BLaER1 treated with 17β-estradiol and CSF1 and Interleukin-3, amounts not matched to agents 10 nM and 100 nM (cell line): ENCODE data around the gene URI1.

Source experiments
- H3K27ac ChIP-seq, 11 experiments: shearing (Covaris generic); formaldehyde crosslinking; 2 replicates each; pipeline ENCODE4 v1.8.1; 2022
- H3K27me3 ChIP-seq, 11 experiments: shearing (Covaris generic); formaldehyde crosslinking; 2 replicates each; pipeline ENCODE4 v1.8.1; 2022
- H3K36me3 ChIP-seq, 11 experiments: shearing (Covaris generic); formaldehyde crosslinking; 2 replicates each; pipeline ENCODE4 v1.8.1; 2022
- H3K4me1 ChIP-seq, 10 experiments: shearing (Covaris generic); formaldehyde crosslinking; 2 replicates each; pipeline ENCODE4 v1.8.1; 2022
- H3K4me2 ChIP-seq, 11 experiments: shearing (Covaris generic); formaldehyde crosslinking; 2 replicates each; pipeline ENCODE4 v1.8.1; 2022
- H3K4me3 ChIP-seq, 10 experiments: shearing (Covaris generic); formaldehyde crosslinking; 2 replicates each; pipeline ENCODE4 v1.8.1; 2022
- H3K9ac ChIP-seq, 11 experiments: shearing (Covaris generic); formaldehyde crosslinking; 2 replicates each; pipeline ENCODE4 v1.8.1; 2022
- H3K9me3 ChIP-seq, 11 experiments: shearing (Covaris generic); formaldehyde crosslinking; replicated peaks in 1 of 11; 2 replicates each; pipeline ENCODE4 v1.8.1; 2022
- H4K20me1 ChIP-seq, 11 experiments: shearing (Covaris generic); formaldehyde crosslinking; 2 replicates each; pipeline ENCODE4 v1.8.1; 2022
- Cebpa-rat ChIP-seq, 11 experiments: shearing (Covaris generic); IDR thresholded peaks; 2 replicates each; pipeline ENCODE4 v1.8.1; 2022

Gene URI1

GRCh38 chr19:30008169-30008568 lies 66.1 kb downstream of the URI1 start:
- no peak overlapping the region for H3K4me3 ChIP-seq
- no peaks in the 10 kb centered on the region for H3K9me3 ChIP-seq
- H3K27me3 ChIP-seq = no peaks in the 10 kb centered on the region
- H3K36me3 ChIP-seq = peaks cover 54 to 99% (median 82%) of the 10 kb centered on the region in 11 experiments
- no peak overlapping the region for H3K4me2 ChIP-seq
- no peak overlapping the region for H3K27ac ChIP-seq
- H3K9ac ChIP-seq = no peak overlapping the region
- peaks cover 0 to 11% (median 4%) of the 10 kb centered on the region in 10 experiments; a peak in 9 of 20 replicates for H3K4me1 ChIP-seq
- no peak for TF ChIP-seq Cebpa-rat (IDR thresholded peaks at IDR 0.05)
- H4K20me1 ChIP-seq = peaks cover 0 to 35% (median 2%) of the 10 kb centered on the region in 11 experiments; a peak in 9 of 22 replicates

- H3K27ac ChIP-seq = no peak overlapping the region
- no peak overlapping the region for H3K4me3 ChIP-seq
- no peak overlapping the region for H3K4me2 ChIP-seq
- peaks cover 0 to 11% (median 4%) of the 10 kb centered on the region in 10 experiments; a peak in 9 of 20 replicates for H3K4me1 ChIP-seq
- peaks cover 58 to 100% (median 83%) of the 10 kb centered on the region in 11 experiments for H3K36me3 ChIP-seq
- no peaks in the 10 kb centered on the region for H3K9me3 ChIP-seq
- no peak overlapping the region for H3K9ac ChIP-seq
- no peaks in the 10 kb centered on the region for H3K27me3 ChIP-seq
- H4K20me1 ChIP-seq = peaks cover 0 to 28% (median 0%) of the 10 kb centered on the region in 11 experiments; a peak in 7 of 22 replicates
- TF ChIP-seq Cebpa-rat (IDR thresholded peaks at IDR 0.05) = no peak
Measured at GRCh38 chr19:30009013-30009412, 67.0 kb downstream of the URI1 start.

- Histone ChIP-seq H3K4me3 (no peak overlapping the region), H3K4me1 (peaks cover 0 to 8% (median 2%) of the 10 kb centered on the region in 10 experiments; a peak in 15 of 20 replicates), H3K27ac (no peak overlapping the region), H3K36me3 (peaks cover 54 to 100% (median 80%) of the 10 kb centered on the region in 11 experiments), H4K20me1 (peaks cover 0 to 10% (median 0%) of the 10 kb centered on the region in 11 experiments; a peak in 6 of 22 replicates), H3K9me3 (no peaks in the 10 kb centered on the region), H3K4me2 (no peak overlapping the region), H3K27me3 (no peaks in the 10 kb centered on the region), H3K9ac (no peak overlapping the region)
- TF ChIP-seq Cebpa-rat (IDR thresholded peaks at IDR 0.05) = no peak
Measured at GRCh38 chr19:30011051-30011578, 69.1 kb downstream of the URI1 start.

DNA sequence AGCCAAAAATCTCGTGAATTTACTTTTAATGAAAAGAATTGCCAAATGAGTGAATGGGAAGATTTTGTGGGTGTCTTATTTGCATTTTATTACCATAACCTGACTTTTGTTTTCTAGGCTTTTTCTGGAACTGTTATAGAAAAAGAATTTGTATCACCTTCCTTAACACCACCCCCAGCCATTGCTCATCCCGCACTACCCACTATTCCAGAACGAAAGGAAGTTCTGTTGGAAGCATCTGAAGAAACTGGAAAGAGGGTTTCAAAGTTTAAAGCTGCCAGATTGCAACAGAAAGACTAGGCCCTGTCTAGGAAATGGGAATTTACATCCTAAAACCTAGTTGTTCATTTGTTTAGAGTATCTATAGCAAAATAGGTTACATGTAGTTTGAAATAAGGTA lies 72.7 kb downstream of the URI1 start:
- Histone ChIP-seq H3K4me2 (no peak overlapping the region), H4K20me1 (peaks cover 0 to 4% (median 0%) of the 10 kb centered on the region in 11 experiments; a peak in 4 of 22 replicates), H3K9me3 (no peaks in the 10 kb centered on the region), H3K36me3 (peaks cover 40 to 89% (median 71%) of the 10 kb centered on the region in 11 experiments), H3K9ac (no peak overlapping the region), H3K4me3 (no peak overlapping the region), H3K4me1 (peaks cover 0 to 18% (median 14%) of the 10 kb centered on the region in 10 experiments; a peak in 15 of 20 replicates), H3K27me3 (no peaks in the 10 kb centered on the region), H3K27ac (no peak overlapping the region)
- TF ChIP-seq Cebpa-rat (IDR thresholded peaks at IDR 0.05) = no peak

DNA sequence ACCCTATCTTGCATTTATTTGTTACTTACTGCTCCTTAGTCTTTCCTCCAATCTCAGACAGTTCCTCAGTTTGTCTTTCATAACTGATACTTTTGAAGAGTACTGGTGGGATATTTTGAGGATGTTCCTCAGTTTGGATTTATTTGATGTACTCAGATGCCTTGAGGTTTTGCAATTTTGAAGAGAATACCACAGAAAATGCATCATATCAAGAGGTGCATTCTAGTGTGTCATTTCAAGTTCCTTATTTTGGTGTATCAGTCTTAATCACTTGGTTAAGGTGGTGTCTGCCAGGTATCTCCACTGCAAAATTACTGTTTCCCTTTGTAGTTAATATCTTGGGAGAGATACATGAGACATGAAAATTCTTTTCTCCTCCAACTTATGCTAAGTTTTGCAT lies 75.1 kb downstream of the URI1 start:
- Histone ChIP-seq H3K27me3 (no peaks in the 10 kb centered on the region), H3K9me3 (peaks cover 0 to 12% (median 4%) of the 10 kb centered on the region in 11 experiments; a peak in 18 of 22 replicates), H3K27ac (0 out of 22 replicates have a peak overlapping the region, but pooled peaks of 2 of the 11 experiments have one; percentile 18 to 19), H3K4me1 (peaks cover 0 to 18% (median 14%) of the 10 kb centered on the region in 10 experiments; a peak in 15 of 20 replicates), H3K4me2 (peak overlapping the region in 8 of 11 experiments; percentile 3 to 53 (median 12); a peak in 8 of 22 replicates), H3K9ac (no peak overlapping the region), H3K36me3 (peaks cover 29 to 79% (median 58%) of the 10 kb centered on the region in 11 experiments; a peak in 21 of 22 replicates), H3K4me3 (no peak overlapping the region), H4K20me1 (peaks cover 0 to 4% (median 0%) of the 10 kb centered on the region in 11 experiments; a peak in 2 of 22 replicates)
- 0 out of 22 replicates have a peak, but pooled peaks of 1 of the 11 experiments have one; percentile 25 for TF ChIP-seq Cebpa-rat (IDR thresholded peaks at IDR 0.05)

DNA sequence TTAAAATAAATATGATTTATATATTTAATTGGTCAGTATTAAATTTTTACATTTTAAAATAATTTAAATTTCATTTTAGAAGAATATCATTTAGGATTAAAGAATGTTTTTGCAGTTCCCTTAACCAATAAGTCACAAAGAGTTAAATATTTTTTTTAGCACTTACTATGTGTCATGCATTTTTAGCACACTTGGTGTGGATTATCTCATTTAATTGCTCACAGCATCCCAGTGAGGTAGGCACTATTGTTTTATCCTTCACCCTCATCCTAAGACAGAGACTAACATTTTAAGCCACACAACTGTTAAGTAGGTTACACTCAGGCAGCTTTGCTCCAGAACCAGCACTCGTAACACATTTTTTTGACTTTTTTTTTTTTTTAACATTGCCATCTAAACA lies 78.2 kb downstream of the URI1 start:
- H3K27me3 ChIP-seq = no peaks in the 10 kb centered on the region
- peaks cover 0 to 4% (median 0%) of the 10 kb centered on the region in 11 experiments; a peak in 2 of 22 replicates for H4K20me1 ChIP-seq
- H3K4me2 ChIP-seq = no peak overlapping the region
- peaks cover 0 to 21% (median 14%) of the 10 kb centered on the region in 11 experiments; a peak in 19 of 22 replicates for H3K9me3 ChIP-seq
- H3K4me1 ChIP-seq = peaks cover 13 to 32% (median 15%) of the 10 kb centered on the region in 10 experiments; a peak in 19 of 20 replicates
- no peak overlapping the region for H3K27ac ChIP-seq
- H3K9ac ChIP-seq = no peak overlapping the region
- H3K36me3 ChIP-seq = peaks cover 14 to 76% (median 37%) of the 10 kb centered on the region in 11 experiments; a peak in 21 of 22 replicates
- TF ChIP-seq Cebpa-rat (IDR thresholded peaks at IDR 0.05) = no peak
- no peak overlapping the region for H3K4me3 ChIP-seq

- Histone ChIP-seq H3K27me3 (no peaks in the 10 kb centered on the region), H3K9ac (no peak overlapping the region), H3K4me3 (no peak overlapping the region), H3K4me2 (0 out of 22 replicates have a peak overlapping the region, but pooled peaks of 1 of the 11 experiments have one; percentile 48), H4K20me1 (no peaks in the 10 kb centered on the region), H3K36me3 (peaks cover 10 to 82% (median 37%) of the 10 kb centered on the region in 11 experiments; a peak in 20 of 22 replicates), H3K4me1 (peaks cover 0 to 19% (median 0%) of the 10 kb centered on the region in 10 experiments; a peak in 7 of 20 replicates), H3K9me3 (peaks cover 0 to 21% (median 14%) of the 10 kb centered on the region in 11 experiments; a peak in 19 of 22 replicates), H3K27ac (no peak overlapping the region)
- TF ChIP-seq Cebpa-rat (IDR thresholded peaks at IDR 0.05) = no peak
Measured at GRCh38 chr19:30022659-30023058, 80.6 kb downstream of the URI1 start.

DNA sequence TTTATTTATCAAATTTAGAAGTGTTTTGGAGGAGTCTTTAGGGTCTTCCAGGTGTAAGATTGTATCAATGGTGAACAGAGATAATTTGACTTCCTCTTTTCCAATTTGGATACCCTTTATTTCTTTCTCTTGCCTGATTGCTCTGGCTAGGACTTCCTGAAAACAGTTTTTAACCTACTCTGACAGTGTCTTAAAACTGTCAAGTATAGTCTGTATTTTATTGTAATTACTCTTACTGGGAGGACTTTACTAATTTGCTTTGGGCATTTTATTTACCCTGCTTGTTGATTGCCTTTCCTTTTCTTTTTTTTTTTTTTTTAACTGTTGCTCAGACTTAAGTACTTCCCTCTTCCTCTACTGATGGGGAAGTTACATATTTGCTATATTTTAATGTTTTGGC lies 81.3 kb downstream of the URI1 start:
- H3K9me3 ChIP-seq = peaks cover 0 to 21% (median 14%) of the 10 kb centered on the region in 11 experiments; a peak in 19 of 22 replicates
- H3K9ac ChIP-seq = no peak overlapping the region
- no peak for TF ChIP-seq Cebpa-rat (IDR thresholded peaks at IDR 0.05)
- peak overlapping the region in 3 of 11 experiments; percentile 25 to 68 (median 48); a peak in 4 of 22 replicates for H3K4me2 ChIP-seq
- 0 out of 22 replicates have a peak overlapping the region, but pooled peaks of 1 of the 11 experiments have one; percentile 2 for H3K27ac ChIP-seq
- H3K4me3 ChIP-seq = no peak overlapping the region
- H3K4me1 ChIP-seq = peaks cover 0 to 21% (median 0%) of the 10 kb centered on the region in 10 experiments; a peak in 7 of 20 replicates
- H3K27me3 ChIP-seq = no peaks in the 10 kb centered on the region
- H4K20me1 ChIP-seq = no peaks in the 10 kb centered on the region
- peaks cover 7 to 80% (median 35%) of the 10 kb centered on the region in 11 experiments; a peak in 20 of 22 replicates for H3K36me3 ChIP-seq

DNA sequence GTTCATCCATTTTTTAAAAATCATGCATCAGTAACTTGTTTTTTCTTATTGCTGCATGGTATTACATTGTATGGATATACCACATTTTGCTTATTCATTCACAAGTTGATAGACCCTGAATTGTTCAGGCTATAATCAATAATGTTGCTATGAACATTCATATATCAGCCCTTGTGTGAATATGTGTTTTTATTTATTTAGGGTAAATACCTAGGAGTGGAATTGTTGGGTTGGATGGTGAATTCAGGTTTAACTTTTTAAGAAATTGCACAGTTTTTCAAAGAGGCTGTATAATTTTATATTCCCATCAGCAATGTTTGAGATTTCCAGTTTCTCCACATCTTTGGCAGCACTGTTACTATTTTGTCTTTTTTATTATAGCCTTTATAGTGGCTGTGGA lies 82.1 kb downstream of the URI1 start:
- peaks cover 0 to 21% (median 14%) of the 10 kb centered on the region in 11 experiments; a peak in 19 of 22 replicates for H3K9me3 ChIP-seq
- no peak overlapping the region for H3K4me3 ChIP-seq
- no peak overlapping the region for H3K9ac ChIP-seq
- peak overlapping the region in 3 of 11 experiments; percentile 25 to 68 (median 48); a peak in 4 of 22 replicates for H3K4me2 ChIP-seq
- peaks cover 0 to 80% (median 28%) of the 10 kb centered on the region in 11 experiments; a peak in 20 of 22 replicates for H3K36me3 ChIP-seq
- TF ChIP-seq Cebpa-rat (IDR thresholded peaks at IDR 0.05) = no peak
- 0 out of 22 replicates have a peak overlapping the region, but pooled peaks of 1 of the 11 experiments have one; percentile 2 for H3K27ac ChIP-seq
- peaks cover 0 to 23% (median 0%) of the 10 kb centered on the region in 10 experiments; a peak in 8 of 20 replicates for H3K4me1 ChIP-seq
- no peaks in the 10 kb centered on the region for H4K20me1 ChIP-seq
- no peaks in the 10 kb centered on the region for H3K27me3 ChIP-seq
